GM19025 (cell line): ENCODE data around the gene JMJD6.
A peak's percentile ranks its signal among the peaks of the same experiment; 100 is the strongest.
"Not testable (repeated sequence)": the region's sequence is repeated elsewhere in the genome, so short reads cannot be mapped to it uniquely, and the experiment has no call there.

Experiments
- ATAC-seq: cut with Tn5 transposase; IDR thresholded peaks from one replicate; pipeline ENCODE4 v1.9.1; 2021; ENCODE audit warnings: mild to moderate bottlenecking, low read depth, moderate library complexity; ENCODE audit not compliant: unreplicated experiment

The JMJD6 gene

DNA sequence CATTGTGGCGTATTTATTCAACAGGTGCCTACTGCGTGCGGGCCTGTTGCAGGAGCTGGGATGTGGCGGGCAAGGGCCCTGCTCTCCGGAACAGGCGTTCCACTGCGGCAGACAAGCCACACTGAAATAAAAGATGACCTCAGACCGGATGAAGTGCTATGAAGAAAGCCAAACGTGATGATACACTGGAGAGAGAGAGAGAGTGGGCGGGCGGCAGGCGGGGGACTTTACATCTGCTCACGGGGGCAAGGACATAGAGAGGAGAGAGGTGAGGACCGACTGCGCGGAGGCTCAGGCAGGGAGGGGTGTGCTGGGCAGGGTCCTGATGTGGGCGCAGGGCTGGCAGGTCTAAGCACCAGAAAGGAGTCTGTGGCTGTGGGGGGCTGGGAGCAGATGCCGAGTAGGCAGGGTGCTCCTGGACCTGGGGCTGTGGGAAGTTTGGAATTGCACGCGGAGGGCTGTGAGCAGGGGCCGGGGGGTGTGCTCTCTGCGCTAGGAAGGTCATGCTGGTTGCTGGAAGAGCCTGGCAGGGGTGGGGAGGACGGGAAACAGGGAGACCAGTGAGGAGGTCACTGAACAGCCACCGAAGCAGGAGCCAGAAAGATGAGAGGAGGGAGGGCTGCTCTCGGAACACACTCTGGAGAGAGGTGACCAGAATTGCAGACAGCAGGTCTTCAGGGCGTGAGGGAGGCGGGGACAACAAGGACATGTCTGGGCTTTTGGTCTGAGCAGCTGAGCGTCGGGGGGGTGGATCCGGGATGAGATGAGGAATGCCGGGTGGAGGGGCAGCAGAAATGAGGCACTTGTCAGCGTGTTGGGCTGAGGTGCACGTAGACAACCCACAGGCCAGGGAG lies 25.6 kb downstream of the JMJD6 start:
- ATAC-seq = no peak

DNA sequence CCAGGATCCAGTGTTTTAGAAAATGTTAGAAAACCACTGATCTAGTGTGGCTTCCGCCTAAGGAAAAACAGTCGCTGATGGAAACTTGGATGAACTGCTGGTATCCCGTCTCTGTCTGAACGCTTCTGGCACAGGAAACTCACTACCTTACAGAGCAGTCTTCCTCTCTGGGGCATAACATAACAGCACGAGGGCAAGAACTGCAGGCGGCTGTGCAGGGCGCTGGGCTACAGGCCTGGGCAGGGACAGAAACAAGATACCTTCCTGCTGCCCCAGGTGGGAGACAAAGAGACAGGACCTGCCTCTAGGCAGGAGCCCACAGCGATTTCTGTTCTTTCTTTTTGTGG lies 26.2 kb downstream of the JMJD6 start:
- ATAC-seq = no peak

DNA sequence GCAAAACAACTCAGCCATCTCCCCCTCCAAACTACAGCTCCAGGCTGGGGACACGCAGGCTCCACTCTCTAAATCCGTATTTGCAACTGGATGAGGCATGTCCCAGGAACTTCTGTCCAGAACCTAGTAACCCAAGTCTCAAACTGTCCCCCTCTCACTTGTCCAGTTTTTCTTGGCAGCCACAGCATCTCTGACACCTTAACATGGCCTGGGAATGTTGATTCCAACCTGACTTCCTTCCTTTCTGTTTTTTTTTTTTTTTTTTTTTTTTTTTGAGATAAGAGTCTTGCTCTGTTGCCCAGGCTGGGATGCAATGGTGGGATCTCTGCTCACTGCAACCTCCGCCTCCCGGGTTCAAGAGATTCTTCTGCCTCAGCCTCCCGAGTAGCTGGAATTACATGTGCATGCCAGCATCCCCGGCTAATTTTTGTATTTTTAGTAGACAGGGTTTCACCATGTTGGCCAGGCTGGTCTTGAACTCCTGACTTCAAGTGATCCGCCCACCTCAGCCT lies 27.9 kb downstream of the JMJD6 start:
- not testable (repeated sequence) for ATAC-seq

DNA sequence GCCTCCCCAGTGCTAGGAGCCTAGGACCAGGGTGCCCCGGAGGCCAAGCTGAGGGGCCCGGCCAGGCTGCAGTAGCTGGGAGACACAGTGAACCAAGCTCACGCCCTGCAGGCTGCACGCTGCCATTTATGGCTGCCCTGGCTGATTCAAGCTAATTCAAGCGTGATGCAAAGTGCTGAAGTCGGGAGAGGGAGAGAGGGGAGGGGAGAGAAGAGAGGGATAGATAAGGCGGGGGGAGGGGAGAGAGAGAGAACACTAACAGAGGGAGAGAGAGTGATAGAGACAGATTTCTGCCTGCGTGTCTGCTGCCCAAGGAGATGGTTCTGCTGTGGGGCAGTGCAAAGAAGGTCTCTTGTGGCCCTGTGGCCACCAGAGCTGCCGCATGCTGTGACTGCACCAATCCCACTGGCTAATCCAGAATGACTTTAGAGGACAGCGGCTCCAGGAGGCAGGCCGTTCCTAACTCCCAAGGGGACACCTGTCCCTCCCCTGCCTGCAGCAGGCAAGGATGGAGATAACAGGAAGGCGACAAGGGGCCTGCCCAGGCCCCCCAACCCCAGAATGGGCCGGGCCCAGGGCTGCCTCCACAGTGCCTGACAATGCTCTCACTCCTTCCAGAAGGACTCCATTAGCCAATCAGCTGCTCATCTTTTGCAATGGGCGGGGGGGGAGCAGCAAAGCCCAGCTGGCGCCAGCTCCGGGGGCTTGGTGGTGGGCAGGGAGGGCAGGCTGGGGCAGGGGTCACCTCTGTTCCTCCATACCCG lies 28.5 kb downstream of the JMJD6 start:
- no peak for ATAC-seq

DNA sequence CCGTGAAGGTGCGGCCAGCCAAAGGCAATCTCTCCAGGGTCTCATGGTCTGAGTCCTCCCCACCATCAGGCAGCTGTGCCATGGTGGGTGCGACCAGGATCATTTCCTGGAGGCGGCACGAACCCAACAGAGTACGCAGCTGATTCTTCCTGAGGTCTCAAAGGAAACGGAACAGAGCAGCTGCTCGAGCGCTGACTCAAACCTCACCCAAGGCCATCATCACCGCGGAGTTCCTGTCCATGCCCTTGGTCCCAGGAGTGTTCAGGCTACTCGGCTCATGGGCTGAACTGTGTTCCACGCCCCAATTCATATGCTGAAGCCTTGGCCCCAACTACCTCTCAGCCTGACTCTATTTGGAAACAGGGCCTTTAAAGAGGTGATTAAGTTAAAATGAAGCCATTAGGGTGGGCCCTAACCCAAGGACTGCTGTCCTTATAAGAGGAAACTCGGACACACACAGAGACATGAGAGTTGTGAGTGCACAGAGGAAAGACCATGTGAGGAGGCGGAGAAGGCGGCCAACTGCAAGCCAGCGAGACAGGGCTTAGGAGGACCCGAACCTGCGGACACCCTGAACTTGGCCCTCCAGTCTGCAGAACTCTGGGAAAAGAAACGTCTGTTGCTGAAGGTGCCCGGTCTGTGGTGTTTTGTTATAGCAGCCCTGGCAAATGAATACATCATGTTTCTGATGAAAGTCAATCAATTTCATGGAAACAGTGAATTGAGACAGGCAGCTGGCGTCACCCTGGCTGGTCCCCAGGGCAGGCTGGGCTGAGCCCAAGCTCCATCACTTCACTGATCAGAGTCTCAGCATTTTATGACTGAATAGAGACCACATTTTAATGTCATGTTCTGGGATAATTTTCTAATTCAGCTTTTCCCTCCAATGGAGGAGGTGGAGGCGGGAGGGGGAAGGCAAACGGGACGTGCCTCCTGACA lies 29.4 kb downstream of the JMJD6 start:
- ATAC-seq = peak; percentile 61

DNA sequence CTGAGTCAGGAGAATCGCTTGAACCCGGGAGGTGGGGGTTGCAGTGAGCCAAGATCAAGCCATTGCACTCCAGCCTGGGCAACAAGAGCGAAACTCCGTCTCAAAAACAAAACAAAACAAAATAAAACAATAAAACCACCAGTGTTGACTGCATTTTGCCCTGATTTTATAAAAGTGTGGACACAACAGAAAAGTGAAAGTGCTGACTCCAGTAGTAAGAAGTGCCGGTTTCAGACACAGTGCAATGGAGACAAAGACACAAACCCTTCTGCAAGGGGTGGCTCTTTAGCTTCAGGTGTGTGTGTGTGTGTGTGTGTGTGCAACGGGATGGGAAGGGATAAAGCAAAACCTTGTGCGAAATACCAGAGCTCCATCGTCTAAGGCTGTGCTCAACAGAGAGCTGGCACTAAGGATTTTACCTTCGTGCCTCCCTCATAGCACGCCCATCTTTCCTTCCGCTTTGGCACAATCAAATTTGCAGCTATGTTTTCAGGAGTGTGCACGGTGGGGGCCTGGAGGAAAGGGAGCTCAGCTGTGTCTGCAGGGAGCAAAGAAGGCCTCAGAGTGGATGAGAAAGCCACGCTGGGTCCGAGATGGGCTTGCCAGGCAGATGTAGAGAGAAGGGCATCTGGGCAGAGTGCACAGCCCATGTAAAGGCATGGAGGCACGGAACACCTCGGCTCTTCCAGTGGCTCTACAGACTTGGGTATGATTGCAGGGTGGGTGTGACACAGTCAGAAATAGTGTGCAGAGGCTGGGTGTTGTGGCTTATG lies 31.2 kb downstream of the JMJD6 start:
- ATAC-seq = no peak

DNA sequence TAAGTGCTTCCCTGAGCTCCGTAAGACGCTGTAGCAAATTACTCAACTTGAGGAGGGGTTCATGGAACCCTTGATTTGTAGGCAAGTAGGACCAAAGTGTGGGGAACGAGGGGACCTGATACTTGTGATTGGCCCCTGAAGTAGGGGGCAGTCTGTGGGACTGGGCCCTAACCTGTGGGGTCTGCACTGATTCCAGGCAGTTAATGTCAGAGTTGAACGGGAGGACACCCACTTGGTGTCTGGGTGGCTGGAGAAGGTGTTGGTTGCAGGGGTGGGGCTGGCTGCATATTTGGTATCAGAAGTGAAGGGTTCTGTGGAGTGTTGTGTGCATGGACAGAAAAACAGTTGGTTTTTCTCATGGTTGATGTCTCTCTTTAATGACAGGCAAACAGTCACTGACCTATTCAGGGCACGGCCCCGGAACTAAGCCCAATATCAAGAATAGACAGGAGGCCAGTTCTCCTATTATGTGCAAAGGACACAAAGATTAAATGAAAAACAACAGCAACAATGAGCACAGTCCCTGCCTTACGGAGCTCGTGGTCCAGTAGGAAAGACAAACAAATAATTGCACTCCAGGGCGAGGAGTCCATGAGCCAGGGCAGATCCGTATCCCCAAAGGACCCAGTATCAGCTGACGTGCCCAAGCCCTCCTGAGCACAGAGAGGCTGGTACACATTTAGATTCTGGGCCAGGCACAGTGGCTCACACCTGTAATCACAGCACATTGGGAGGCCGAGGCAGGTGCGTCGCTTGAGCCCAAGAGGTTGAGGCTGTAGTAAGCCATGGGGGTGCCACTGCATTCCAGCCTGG lies 34.8 kb downstream of the JMJD6 start:
- ATAC-seq = no peak

DNA sequence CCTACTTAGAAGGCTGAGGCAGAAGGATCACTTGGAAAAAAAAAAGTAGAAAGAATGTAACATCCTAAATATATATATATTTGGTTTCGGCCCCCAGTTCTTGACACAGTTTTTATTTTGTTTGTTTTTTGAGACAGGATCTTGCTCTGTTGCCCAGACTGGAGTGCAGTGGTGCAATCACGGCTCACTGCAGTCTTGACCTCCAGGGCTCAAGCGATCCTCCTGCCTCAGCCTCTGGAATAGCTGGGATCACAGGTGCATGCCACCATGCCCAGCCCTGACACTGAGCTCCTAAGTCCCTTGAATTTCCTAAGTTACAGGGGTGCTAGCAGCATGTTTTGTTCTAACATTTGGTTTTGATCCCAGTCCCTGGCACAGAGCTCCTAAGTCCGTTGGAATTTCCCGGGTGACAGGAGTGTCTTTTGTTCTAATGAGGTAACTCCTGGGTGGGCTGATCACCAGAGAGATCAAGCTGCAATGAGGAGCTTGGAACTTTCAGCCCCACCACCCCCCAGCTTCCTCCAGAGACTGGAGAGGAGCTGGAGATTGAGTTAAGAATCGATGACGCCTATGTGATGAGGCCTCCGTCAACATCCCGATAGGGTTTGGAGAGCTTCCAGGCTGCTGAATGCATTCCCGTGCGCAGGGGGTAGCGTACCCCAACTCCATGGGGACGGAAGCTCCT lies 35.7 kb downstream of the JMJD6 start:
- no peak for ATAC-seq

DNA sequence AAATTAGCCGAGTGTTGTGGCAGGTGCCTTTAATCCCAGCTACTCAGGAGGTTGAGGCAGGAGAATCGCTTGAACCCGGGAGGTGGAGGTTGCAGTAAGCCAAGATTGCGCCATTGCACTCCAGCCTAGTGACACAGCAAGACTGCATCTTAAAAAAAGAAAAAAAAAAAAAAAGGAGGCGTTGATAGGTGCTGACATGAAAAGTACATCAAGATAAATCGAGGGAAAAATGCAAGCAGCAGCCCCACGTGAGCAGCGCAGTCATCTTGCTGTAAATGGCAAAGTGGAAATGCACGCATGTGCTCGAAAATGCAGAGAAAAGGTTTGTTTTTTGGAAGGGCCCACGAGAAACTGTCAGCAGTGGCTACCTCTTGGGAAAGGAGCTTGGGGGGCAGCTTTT lies 36.5 kb downstream of the JMJD6 start:
- ATAC-seq = no peak

DNA sequence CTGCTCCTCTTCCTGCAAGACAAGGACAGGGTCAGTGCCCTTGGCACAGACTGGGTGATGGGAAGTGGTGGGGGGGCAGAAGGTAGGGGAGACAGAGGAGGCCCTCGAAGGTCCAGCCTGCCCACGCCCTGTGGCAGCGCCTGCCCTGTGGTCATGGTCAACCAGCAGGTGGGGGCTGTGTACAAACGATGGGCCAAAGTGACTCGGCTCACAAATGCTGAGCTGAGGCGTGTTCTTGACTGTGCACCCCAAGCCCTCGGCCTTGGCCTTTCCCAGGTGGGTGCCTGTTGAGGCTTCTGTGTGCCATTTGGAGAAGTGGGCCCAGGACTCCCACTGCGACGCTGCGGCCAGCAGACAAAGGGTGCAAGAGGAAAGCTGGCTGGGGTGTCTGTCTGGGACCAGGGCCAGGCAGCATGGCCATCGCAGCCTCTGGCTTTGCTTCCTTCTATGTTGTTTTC lies 38.2 kb downstream of the JMJD6 start:
- ATAC-seq = no peak

DNA sequence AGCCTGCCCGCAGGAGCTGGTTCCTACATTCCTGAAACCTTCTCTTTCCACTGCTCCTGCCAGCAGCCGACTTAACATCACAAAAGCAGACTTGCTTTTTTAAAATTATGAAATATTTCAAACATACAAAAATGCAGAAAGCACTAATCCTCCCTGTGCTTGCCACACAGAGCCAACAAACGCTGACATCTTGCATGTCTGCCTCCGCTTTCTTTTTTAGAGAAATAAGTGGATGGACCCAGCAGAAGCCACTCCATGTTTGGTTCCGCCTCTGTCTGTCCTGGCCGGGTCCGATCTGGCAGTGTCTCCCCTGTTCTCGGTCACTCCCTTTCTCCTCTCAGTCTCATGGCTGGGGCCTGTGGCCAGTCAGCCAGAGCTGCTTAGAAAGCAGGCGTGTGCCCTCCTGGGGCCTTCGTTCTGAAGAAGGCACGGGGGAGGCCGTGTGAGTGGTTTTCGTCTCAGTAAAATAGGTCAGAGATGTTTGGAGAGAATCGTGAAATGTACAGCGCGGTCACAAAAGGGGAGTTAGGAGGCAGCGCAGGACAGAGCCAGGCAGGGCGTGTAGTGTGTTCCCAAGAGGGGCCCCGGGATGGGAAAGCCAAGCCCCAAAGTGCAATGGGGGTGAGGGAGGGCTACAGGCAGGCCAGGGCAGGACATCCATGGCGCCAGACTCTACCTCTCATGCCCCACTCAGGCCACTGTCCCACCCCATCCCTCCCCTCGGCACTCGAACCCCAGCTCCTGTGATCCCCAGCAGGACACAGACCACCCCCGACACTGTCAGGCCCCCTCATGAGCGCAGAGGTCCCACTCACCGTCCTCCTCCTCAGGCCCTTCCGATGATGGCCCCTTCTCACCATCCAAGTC lies 38.9 kb downstream of the JMJD6 start:
- ATAC-seq = no peak

DNA sequence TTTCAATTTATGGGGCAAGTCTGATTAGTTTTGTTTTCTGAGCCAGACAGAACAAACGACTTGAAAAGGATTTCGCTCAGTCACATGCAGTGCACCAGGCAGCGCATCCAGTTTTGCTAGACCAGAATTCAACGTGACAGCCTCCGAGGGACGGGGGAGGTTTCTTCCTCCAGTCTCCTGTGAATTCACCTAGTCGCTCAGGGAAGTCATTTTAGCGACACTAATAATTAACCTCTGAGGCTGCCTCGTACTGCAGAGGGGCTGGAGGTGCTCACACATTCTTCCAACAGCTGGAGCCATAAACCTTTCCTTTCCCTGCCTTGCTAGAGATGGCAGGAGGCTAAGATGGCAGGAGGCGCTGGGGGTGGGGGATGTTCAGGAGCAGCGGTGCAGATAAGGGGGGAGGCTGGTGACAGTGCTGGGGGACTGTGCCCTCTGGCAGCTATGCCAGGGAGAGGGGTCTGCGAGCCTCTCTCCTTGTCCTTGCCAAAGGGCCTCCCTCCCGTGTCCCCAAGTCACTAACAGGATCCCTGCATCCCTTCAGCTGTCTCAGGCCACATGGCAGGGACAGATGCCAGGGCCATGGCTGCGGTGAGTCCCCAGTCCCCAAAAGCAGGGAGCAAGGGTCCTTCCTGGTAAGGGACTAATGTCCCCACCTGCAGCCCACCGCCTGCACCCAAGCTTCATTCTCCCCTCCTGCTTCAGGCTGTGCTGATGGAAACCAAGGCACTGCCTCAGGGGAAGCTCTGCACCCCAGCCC lies 39.7 kb downstream of the JMJD6 start:
- ATAC-seq = no peak

DNA sequence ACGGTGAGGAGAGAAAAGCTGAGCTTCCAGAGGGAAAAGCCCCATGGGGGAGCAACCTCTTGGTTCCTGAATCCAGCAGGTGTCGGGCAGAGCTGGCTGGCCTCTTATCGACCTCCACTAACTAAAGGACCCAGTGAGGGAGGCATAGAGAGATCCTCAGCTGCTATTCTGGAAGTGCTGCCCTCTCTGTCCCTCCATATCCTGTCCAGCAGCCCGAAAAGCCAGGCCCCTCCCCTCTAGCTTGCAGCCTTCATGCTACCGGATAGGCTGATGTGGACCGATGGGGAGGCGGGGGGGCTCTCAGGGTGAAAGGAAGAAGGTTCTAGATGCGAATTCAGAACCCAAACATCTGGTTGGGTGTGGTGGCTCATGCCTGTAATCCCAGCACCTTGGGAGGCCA lies 40.6 kb downstream of the JMJD6 start:
- ATAC-seq = no peak

DNA sequence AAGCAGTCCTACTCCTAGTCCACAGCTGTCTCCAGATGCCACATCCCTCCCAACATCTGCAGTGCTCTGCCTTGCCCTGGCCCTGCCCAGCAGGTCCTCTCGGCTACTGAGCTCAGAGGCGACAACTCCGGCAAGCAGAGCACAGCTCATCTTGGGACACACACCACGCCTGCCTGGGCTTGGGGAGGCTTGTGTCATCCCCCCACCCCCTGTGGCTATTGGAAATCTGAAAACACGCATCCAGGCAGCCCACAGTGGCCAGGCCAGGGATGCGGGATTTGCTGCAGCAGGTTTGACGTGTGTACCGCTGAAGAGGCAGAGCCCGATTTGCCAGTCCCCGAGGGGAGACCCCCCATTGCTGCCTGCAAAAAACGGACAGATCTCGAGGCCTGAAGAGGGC lies 41.0 kb downstream of the JMJD6 start:
- ATAC-seq = no peak

DNA sequence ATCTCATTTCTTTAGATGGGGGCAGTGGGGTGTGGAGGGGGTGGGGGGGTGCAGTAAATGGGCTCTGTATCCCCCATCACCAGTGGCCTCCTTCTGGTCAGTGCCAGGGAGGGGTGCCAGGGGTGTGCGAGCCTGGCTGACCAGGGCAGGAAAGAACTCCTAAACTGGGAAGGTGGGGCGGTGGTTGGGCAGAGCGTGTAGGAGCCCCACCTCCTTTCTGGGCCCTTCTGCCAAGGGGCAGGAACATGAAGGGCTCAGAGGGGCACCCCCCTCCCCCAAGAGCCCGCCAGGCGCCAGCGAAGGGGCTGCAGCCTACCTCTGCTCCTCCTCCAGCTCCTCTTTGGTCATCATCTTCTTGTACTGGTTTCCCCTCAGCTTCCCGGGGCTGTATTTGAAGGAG lies 41.6 kb downstream of the JMJD6 start:
- no peak for ATAC-seq

DNA sequence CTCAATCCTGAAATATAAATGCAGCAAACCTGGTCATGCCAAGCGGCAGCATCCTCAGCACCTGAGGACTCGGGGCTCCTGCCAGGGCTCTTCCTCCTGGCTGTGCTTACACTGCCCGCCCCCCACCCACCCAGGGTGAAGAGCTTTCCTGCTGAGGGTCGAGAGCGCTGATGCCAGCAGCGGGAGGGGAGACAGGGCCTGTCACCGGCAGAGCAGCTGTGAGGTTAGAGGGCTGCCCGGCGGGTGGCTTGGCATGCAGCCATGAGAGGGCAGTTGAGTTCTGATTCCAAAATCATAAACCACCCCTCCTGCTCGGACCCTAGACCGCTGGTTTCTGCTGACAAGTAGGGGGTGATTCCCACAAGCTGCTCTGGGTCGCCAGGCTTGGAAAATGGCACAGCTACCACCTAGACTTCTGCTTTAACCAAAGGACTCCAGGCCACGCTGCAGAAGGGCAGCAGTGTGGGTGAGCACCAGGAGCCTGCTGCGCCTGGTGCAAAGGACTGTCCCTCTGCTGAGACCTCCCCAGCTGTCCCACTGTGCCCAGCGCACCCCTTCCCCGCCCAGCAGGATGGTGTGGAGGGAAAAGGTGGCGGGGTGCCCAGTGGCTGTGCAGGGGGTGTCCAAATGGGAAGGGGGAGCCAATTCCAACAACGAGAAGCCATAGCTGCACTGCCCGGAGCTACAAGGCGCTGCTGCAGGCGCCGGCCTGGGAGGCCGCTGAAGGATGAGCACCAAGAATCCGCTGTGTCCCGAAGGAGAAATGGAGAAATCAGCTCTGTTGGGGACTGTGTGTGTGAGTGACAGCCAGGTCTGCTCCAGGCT lies 42.3 kb downstream of the JMJD6 start:
- ATAC-seq = no peak
